Breast epithelium (tissue), 4 donors: ENCODE measurements around the gene PSMD8. TPM values are rescaled to one million over a fixed set of nuclear protein-coding genes. Genes with fewer than 3 reads are reported as not detected.

Experiments used
- DNase-seq, 2 donors: peaks; one replicate each; pipeline ENCODE4 v3.0.0-alpha.2; 2019; ENCODE audit warnings: low spot score in 2 of 2
- H3K27ac ChIP-seq, 2 donors: fragments of 200-600 bp; sonication (generic) in 1 of 2; one replicate each; pipeline ENCODE4 v1.5.1; 2016 to 2019; ENCODE audit warnings: mild to moderate bottlenecking in 1 of 2
- H3K27me3 ChIP-seq, 2 donors: fragments of 200-600 bp; sonication (generic) in 1 of 2; one replicate each; pipeline versions ENCODE4 v1.5.1 to v1.6.0; 2017 to 2019; ENCODE audit warnings: control low read depth in 1 of 2, mild to moderate bottlenecking in 1 of 2
- H3K36me3 ChIP-seq: fragments of 200-600 bp; one replicate; pipeline ENCODE4 v1.5.1; 2019
- H3K4me1 ChIP-seq, 2 donors: fragments of 200-600 bp; sonication (generic); one replicate each; pipeline ENCODE4 v1.5.1; 2016 to 2019; ENCODE audit warnings: control low read depth in 1 of 2
- H3K4me3 ChIP-seq, 3 donors: fragments of 200-600 bp; sonication (generic); 1 replicate in 2 of 3; 2 replicates in 1 of 3; pipeline ENCODE4 v1.5.1; 2016 to 2019; ENCODE audit warnings: mild to moderate bottlenecking in 3 of 3, moderate library complexity in 2 of 3
- H3K9me3 ChIP-seq, 2 donors: fragments of 200-600 bp; sonication (generic) in 1 of 2; one replicate each; pipeline ENCODE4 v1.5.1; 2016 to 2019; ENCODE audit warnings: control low read depth in 1 of 2
- POLR2A ChIP-seq: fragments of 450-650 bp; IDR thresholded peaks from one replicate; pipeline ENCODE4 v1.6.1; 2016; ENCODE audit warnings: antibody characterized with exemption, mild to moderate bottlenecking, moderate library complexity
- POLR2AphosphoS5 ChIP-seq, 3 donors: sonication (generic); formaldehyde crosslinking; IDR thresholded peaks; one replicate each; pipeline ENCODE4 v1.6.1; 2017; ENCODE audit warnings: antibody characterized with exemption in 3 of 3
- intact Hi-C: fragments of 100-400 bp; cut with DNase I; formaldehyde crosslinking; loops from one replicate; pipeline ENCODE4 v1.15.1; 2023; ENCODE audit warnings: low total_unique reads
- total RNA-seq, 3 donors: library from RNA; depleted of rRNA; stranded (reverse); fragments of >200 nt; gene quantifications; one replicate each; pipeline ENCODE4 v1.1.0, GENCODE V29; 2016
- TF ChIP-seq, protein P1 (sequence below), 3 donors: fragments of 450-650 bp; IDR thresholded peaks; one replicate each; pipeline ENCODE4 v1.5.1; 2016 to 2017; ENCODE audit warnings: antibody characterized with exemption in 3 of 3, mild to moderate bottlenecking in 3 of 3, moderate library complexity in 3 of 3

The PSMD8 gene
- total RNA-seq, 3 donors from 2014 or later, result 203 to 598 (median 218) TPM

GRCh38 chr19:38394488-38394887, 20.1 kb downstream of the PSMD8 start:
- no peak overlapping the region for H3K4me3 ChIP-seq
- intact Hi-C loops, result no loop called here
- no peaks in the 10 kb centered on the region for H3K9me3 ChIP-seq
- H3K27me3 ChIP-seq, result peaks cover 5 to 26% of the 10 kb centered on the region in 2 donors
- no peaks in the 10 kb centered on the region for H3K36me3 ChIP-seq
- TF ChIP-seq POLR2A (no peak), POLR2AphosphoS5 (IDR thresholded peaks at IDR 0.05) (no peak)
- TF ChIP-seq, protein P1, sequence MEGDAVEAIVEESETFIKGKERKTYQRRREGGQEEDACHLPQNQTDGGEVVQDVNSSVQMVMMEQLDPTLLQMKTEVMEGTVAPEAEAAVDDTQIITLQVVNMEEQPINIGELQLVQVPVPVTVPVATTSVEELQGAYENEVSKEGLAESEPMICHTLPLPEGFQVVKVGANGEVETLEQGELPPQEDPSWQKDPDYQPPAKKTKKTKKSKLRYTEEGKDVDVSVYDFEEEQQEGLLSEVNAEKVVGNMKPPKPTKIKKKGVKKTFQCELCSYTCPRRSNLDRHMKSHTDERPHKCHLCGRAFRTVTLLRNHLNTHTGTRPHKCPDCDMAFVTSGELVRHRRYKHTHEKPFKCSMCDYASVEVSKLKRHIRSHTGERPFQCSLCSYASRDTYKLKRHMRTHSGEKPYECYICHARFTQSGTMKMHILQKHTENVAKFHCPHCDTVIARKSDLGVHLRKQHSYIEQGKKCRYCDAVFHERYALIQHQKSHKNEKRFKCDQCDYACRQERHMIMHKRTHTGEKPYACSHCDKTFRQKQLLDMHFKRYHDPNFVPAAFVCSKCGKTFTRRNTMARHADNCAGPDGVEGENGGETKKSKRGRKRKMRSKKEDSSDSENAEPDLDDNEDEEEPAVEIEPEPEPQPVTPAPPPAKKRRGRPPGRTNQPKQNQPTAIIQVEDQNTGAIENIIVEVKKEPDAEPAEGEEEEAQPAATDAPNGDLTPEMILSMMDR (IDR thresholded peaks at IDR 0.05), result no peak
- H3K4me1 ChIP-seq, result no peaks in the 10 kb centered on the region
- no peak overlapping the region for H3K27ac ChIP-seq
- DNase-seq, result no peak

DNA sequence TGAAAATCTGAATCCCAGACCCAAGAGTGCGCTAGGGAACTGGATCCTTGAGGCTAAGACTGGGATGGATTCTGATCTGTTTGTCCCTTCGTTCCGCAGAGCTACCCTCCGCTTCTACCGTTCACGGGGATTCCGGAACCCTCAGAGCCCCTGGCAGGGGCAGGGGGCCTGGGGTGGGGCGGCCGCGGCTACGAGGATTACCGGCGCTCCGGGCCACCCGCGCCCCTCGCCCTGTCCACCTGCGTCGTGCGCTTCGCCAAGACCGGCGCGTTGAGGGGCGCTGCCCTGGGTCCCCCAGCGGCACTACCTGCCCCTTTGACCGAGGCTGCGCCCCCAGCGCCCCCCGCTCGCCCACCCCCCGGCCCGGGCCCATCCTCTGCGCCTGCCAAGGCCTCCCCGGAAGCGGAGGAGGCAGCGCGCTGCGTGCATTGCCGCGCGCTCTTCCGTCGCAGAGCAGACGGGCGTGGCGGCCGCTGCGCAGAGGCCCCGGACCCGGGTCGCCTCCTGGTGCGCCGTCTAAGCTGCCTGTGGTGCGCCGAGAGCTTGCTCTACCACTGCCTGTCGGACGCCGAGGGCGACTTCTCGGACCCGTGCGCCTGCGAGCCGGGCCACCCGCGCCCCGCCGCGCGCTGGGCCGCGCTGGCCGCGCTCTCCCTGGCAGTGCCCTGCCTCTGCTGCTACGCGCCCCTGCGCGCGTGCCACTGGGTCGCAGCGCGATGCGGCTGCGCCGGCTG, 21.2 kb downstream of the PSMD8 start:
- H3K36me3 ChIP-seq, result no peaks in the 10 kb centered on the region
- DNase-seq, result no peak
- H3K9me3 ChIP-seq, result no peaks in the 10 kb centered on the region
- H3K4me3 ChIP-seq, result peak overlapping the region in 2 of 3 donors; percentile 15 to 40
- TF ChIP-seq, protein P1 (IDR thresholded peaks at IDR 0.05), result no peak
- no peak for TF ChIP-seq POLR2A
- H3K27ac ChIP-seq, result no peak overlapping the region
- intact Hi-C loops, result no loop called here
- peaks cover 5 to 29% of the 10 kb centered on the region in 2 donors for H3K27me3 ChIP-seq
- H3K4me1 ChIP-seq, result no peaks in the 10 kb centered on the region

GRCh38 chr19:38399081-38399480, 24.7 kb downstream of the PSMD8 start:
- no peak for TF ChIP-seq POLR2A
- Histone ChIP-seq H3K27me3 (peaks cover 5 to 29% of the 10 kb centered on the region in 2 donors), H3K4me1 (no peaks in the 10 kb centered on the region), H3K4me3 (no peak overlapping the region), H3K36me3 (no peaks in the 10 kb centered on the region), H3K27ac (no peak overlapping the region), H3K9me3 (no peaks in the 10 kb centered on the region)
- DNase-seq, result no peak
- intact Hi-C loops, result no loop called here

GRCh38 chr19:38399537-38399936, 25.2 kb downstream of the PSMD8 start:
- peaks cover 5 to 29% of the 10 kb centered on the region in 2 donors for H3K27me3 ChIP-seq
- H3K9me3 ChIP-seq, result no peaks in the 10 kb centered on the region
- no peaks in the 10 kb centered on the region for H3K36me3 ChIP-seq
- no peak overlapping the region for H3K27ac ChIP-seq
- no peak overlapping the region for H3K4me3 ChIP-seq
- no peaks in the 10 kb centered on the region for H3K4me1 ChIP-seq
- no peak for TF ChIP-seq POLR2A
- TF ChIP-seq, protein P1 (IDR thresholded peaks at IDR 0.05), result no peak
- no peak for TF ChIP-seq POLR2AphosphoS5 (IDR thresholded peaks at IDR 0.05)
- intact Hi-C loops, result no loop called here
- DNase-seq, result no peak

GRCh38 chr19:38400361-38400760, 26.0 kb downstream of the PSMD8 start:
- Histone ChIP-seq H3K4me3 (no peak overlapping the region), H3K27ac (no peak overlapping the region), H3K27me3 (peaks cover 4 to 23% of the 10 kb centered on the region in 2 donors), H3K9me3 (no peaks in the 10 kb centered on the region), H3K36me3 (no peaks in the 10 kb centered on the region), H3K4me1 (no peaks in the 10 kb centered on the region)
- intact Hi-C loops, result loop anchor here (10.0 kb wide), 1 partner anchor 944 kb away; the partner anchor contains the start of gene SAMD4B
- TF ChIP-seq, protein P1 (IDR thresholded peaks at IDR 0.05), result no peak
- TF ChIP-seq POLR2A, result no peak
- no peak for TF ChIP-seq POLR2AphosphoS5 (IDR thresholded peaks at IDR 0.05)
- DNase-seq, result no peak
